HG03175 (cell line): ENCODE measurements around the gene CHD3.

Source experiments
- ATAC-seq: cut with Tn5 transposase; IDR thresholded peaks from one replicate; pipeline ENCODE4 v1.9.1; 2021; ENCODE audit warnings: mild to moderate bottlenecking, moderate library complexity; ENCODE audit not compliant: unreplicated experiment

The CHD3 gene

GRCh38 chr17:7888184-7888920 is at the start of gene CHD3:
Gene CHD3, plus strand, starts transcription at chr17:7888789. Its CDS starts 212 bp downstream, at chr17:7889001.
- no peak for ATAC-seq

GRCh38 chr17:7839190-7839875 is 49.3 kb upstream of the CHD3 start:
- ATAC-seq, result no peak

- no peak for ATAC-seq
Measured at GRCh38 chr17:7839876-7840261, 48.7 kb upstream of the CHD3 start.

GRCh38 chr17:7840441-7840840 is 48.1 kb upstream of the CHD3 start:
- no peak for ATAC-seq

GRCh38 chr17:7840875-7841274 is 47.7 kb upstream of the CHD3 start:
- ATAC-seq, result no peak

- ATAC-seq, result no peak
Measured at GRCh38 chr17:7841396-7841914, 47.1 kb upstream of the CHD3 start.

GRCh38 chr17:7841915-7842379 is 46.6 kb upstream of the CHD3 start:
- no peak for ATAC-seq

GRCh38 chr17:7842380-7843256 is 46.0 kb upstream of the CHD3 start:
- ATAC-seq, result no peak

- no peak for ATAC-seq
Measured at GRCh38 chr17:7843257-7843535, 45.4 kb upstream of the CHD3 start.

- ATAC-seq, result peak; percentile 30
Measured at GRCh38 chr17:7843536-7844291, 44.9 kb upstream of the CHD3 start.

GRCh38 chr17:7844292-7845154 is 44.1 kb upstream of the CHD3 start:
- ATAC-seq, result peak; percentile 57

- no peak for ATAC-seq
Measured at GRCh38 chr17:7845359-7846062, 43.1 kb upstream of the CHD3 start.

- no peak for ATAC-seq
Measured at GRCh38 chr17:7846063-7846735, 42.4 kb upstream of the CHD3 start.

GRCh38 chr17:7846765-7847661 is 41.6 kb upstream of the CHD3 start:
- no peak for ATAC-seq

GRCh38 chr17:7848131-7848579 is 40.4 kb upstream of the CHD3 start:
- ATAC-seq, result no peak

GRCh38 chr17:7848739-7849129 is 39.9 kb upstream of the CHD3 start:
- no peak for ATAC-seq

- no peak for ATAC-seq
Measured at GRCh38 chr17:7849130-7849750, 39.3 kb upstream of the CHD3 start.
